Nephron progenitor cell (in vitro differentiated cells): ENCODE data around the gene DNPEP.
"Not testable (repeated sequence)": the region's sequence is repeated elsewhere in the genome, so short reads cannot be mapped to it uniquely, and the experiment has no call there.

ENCODE experiments used
- DNase-seq: peaks from one replicate; pipeline ENCODE4 v3.0.0; 2021
- H3K27ac Mint-ChIP-seq: 2 replicates; pipeline ENCODE4 v1.8.0; 2021; ENCODE audit warnings: mild to moderate bottlenecking, moderate library complexity, mixed read lengths
- H3K27me3 Mint-ChIP-seq: 2 replicates; pipeline ENCODE4 v1.8.0; 2021; ENCODE audit warnings: mild to moderate bottlenecking, low read depth, mixed read lengths; ENCODE audit not compliant: poor library complexity
- H3K36me3 Mint-ChIP-seq: 2 replicates; pipeline ENCODE4 v1.8.0; 2021; ENCODE audit warnings: low read depth, mixed read lengths
- H3K4me1 Mint-ChIP-seq: 2 replicates; pipeline ENCODE4 v1.8.0; 2021; ENCODE audit warnings: mixed read lengths
- H3K4me3 Mint-ChIP-seq: 2 replicates; pipeline ENCODE4 v1.8.0; 2021; ENCODE audit warnings: mild to moderate bottlenecking, moderate library complexity, mixed read lengths
- H3K9me3 Mint-ChIP-seq: 2 replicates; pipeline ENCODE4 v1.8.0; 2021; ENCODE audit warnings: mild to moderate bottlenecking, moderate library complexity, mixed read lengths
- TF ChIP-seq, protein P1 (sequence below): fragments of 200-600 bp; sonication (generic); IDR thresholded peaks from 2 replicates; pipeline ENCODE4 v1.5.0; 2021; ENCODE audit warnings: antibody characterized with exemption

DNPEP gene

GRCh38 chr2:219409619-219410018, 21.9 kb upstream of the DNPEP start:
- Mint-ChIP-seq H3K36me3 (no peaks in the 10 kb centered on the region), H3K27ac (no peak overlapping the region), H3K4me3 (no peak overlapping the region), H3K9me3 (peaks cover 23% of the 10 kb centered on the region), H3K4me1 (peaks cover 38% of the 10 kb centered on the region), H3K27me3 (peaks cover 17% of the 10 kb centered on the region)
- TF ChIP-seq, protein P1, sequence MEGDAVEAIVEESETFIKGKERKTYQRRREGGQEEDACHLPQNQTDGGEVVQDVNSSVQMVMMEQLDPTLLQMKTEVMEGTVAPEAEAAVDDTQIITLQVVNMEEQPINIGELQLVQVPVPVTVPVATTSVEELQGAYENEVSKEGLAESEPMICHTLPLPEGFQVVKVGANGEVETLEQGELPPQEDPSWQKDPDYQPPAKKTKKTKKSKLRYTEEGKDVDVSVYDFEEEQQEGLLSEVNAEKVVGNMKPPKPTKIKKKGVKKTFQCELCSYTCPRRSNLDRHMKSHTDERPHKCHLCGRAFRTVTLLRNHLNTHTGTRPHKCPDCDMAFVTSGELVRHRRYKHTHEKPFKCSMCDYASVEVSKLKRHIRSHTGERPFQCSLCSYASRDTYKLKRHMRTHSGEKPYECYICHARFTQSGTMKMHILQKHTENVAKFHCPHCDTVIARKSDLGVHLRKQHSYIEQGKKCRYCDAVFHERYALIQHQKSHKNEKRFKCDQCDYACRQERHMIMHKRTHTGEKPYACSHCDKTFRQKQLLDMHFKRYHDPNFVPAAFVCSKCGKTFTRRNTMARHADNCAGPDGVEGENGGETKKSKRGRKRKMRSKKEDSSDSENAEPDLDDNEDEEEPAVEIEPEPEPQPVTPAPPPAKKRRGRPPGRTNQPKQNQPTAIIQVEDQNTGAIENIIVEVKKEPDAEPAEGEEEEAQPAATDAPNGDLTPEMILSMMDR, result no peak
- no peak for DNase-seq

DNA sequence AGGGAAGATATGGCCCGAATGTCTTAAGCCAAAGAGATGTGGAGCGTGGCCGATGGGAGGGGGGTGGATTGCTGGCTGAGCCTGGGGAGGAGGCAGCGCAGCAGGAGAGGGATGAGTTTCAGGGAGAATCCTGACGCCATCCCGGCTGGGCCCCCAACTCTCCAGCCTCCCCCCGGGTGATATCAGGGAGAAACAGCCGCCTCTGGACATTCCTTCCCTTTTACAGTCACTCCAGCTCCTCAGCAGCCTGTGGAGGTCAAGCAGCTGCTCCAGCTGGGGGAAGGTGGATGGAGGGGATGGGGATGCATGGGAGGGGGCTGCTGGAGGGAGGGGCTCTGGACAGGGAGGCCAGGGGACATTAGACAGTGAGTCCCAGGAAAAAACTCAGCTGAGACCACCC, 20.9 kb upstream of the DNPEP start:
- Mint-ChIP-seq H3K4me1 (peaks cover 47% of the 10 kb centered on the region), H3K36me3 (no peaks in the 10 kb centered on the region), H3K27me3 (peaks cover 14% of the 10 kb centered on the region), H3K4me3 (no peak overlapping the region), H3K9me3 (peaks cover 23% of the 10 kb centered on the region), H3K27ac (no peak overlapping the region)
- DNase-seq, result no peak
- TF ChIP-seq, protein P1, result no peak

DNA sequence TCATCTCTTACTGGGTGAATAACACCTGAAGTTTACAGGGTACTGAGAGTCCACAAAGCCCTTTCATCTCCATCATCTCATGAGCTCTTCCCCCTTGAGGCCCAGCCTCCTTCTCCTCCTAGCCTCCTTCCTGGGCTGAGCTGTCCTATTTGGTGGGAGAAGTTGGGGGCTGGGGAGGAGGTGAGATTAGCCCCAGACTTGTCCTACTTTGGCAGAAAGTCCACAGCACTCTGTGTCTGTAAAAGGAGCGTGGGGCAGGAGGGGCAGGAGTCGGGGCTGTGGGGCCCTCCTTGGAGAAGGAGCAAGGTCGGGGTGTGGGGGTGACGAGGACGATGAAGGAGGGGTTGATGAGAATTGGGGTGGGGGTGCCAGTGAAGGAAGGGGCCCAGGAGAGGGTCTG, 20.5 kb upstream of the DNPEP start:
- DNase-seq, result no peak
- no peak overlapping the region for H3K27ac Mint-ChIP-seq
- H3K4me1 Mint-ChIP-seq, result peaks cover 52% of the 10 kb centered on the region
- no peaks in the 10 kb centered on the region for H3K36me3 Mint-ChIP-seq
- H3K27me3 Mint-ChIP-seq, result peaks cover 12% of the 10 kb centered on the region
- TF ChIP-seq, protein P1, result no peak
- H3K9me3 Mint-ChIP-seq, result peaks cover 20% of the 10 kb centered on the region
- no peak overlapping the region for H3K4me3 Mint-ChIP-seq

DNA sequence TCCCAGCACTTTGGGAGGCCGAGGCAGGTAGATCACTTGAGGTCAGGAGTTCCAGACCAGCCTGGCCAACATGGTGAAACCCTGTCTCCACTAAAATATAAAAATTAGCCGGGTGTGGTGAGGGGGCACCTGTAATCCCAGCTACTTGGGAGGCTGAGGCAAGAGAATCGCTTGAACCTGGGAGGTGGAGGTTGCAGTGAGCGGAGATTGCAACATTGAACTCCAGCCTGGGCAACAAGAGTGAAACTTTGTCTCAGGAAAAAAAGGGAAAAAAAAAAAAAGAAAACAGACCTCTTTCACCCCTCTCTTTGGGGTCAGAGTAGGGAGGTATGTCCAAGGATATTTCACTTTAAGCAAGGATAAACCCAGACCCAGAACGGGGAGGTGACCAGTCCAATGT, 19.6 kb upstream of the DNPEP start:
- Mint-ChIP-seq H3K4me1 (peaks cover 60% of the 10 kb centered on the region), H3K9me3 (peaks cover 13% of the 10 kb centered on the region), H3K27me3 (peaks cover 12% of the 10 kb centered on the region)
- not testable (repeated sequence) for H3K27ac Mint-ChIP-seq, H3K4me3 Mint-ChIP-seq, DNase-seq, H3K36me3 Mint-ChIP-seq

DNA sequence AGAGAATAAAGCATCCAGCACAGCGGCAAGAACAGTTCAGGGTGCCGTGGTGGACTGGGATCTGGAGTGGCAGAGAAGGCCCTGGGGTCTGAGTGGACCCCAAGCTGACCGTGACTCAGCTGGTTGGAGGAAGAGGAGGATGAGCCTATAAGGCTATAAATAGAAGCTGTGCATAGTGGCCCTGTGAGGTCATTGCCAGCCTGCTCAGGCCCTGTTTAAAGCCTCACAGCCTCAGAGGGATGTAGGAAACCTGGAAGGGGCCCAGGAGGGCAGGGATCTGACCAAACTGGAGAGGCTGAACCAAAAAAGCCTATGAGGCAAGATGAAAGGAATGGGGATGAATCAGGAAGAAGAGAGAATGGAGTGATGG, 19.1 kb upstream of the DNPEP start:
- TF ChIP-seq, protein P1, result no peak
- H3K4me3 Mint-ChIP-seq, result no peak overlapping the region
- DNase-seq, result no peak

GRCh38 chr2:219405958-219406860, 18.5 kb upstream of the DNPEP start:
- TF ChIP-seq, protein P1, result no peak
- Mint-ChIP-seq H3K36me3 (no peaks in the 10 kb centered on the region), H3K9me3 (peaks cover 6% of the 10 kb centered on the region), H3K4me3 (no peak overlapping the region), H3K27me3 (peaks cover 12% of the 10 kb centered on the region), H3K4me1 (peaks cover 71% of the 10 kb centered on the region), H3K27ac (no peak overlapping the region)
- no peak for DNase-seq

More for the DNA sequence above, 19.1 kb upstream of the DNPEP start:
- Mint-ChIP-seq H3K9me3 (peaks cover 11% of the 10 kb centered on the region), H3K36me3 (no peaks in the 10 kb centered on the region), H3K4me1 (peaks cover 65% of the 10 kb centered on the region), H3K27me3 (peaks cover 12% of the 10 kb centered on the region), H3K27ac (peak overlapping the region; percentile 86)
